Measurements from ENCODE around the gene SELENOW.

The SELENOW gene

DNA sequence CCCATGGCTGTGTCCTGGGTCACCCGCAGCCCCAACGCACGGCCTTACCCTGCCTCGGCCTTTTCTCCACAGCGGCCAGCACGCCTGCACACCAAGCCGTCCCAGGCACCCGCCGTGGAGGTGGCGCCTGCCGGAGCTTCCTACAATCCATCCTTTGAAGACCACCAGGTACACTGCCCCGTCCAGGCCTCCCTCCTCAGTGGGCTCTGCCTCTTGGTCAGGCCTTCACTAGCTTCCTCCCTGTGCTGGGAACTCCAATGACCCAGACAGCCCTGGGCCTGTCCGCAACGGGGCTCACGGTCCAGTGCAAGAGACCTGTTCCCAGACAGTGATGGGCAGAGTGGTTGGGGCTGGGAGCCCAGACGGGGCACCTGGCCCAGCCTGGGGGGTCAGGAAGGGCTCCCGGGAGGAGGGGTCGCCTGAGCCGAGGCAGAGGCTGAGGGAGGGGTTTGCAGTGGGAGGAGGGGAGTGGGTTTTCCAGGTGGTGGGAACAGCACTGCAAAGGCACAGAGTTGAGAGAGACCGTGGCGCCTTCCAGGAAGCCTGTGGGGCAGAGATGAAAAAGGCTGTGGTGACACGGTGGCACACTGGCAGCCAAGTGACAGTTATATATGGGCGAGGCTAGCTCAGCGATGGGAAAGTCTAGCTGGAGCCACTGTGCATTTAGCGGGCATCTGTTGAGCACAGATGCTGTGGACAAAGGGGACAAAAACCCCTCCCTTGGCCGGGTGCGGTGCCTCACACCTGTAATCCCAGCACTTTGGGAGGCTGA lies 25.9 kb upstream of the SELENOW start:
- TF ChIP-seq, protein P1, sequence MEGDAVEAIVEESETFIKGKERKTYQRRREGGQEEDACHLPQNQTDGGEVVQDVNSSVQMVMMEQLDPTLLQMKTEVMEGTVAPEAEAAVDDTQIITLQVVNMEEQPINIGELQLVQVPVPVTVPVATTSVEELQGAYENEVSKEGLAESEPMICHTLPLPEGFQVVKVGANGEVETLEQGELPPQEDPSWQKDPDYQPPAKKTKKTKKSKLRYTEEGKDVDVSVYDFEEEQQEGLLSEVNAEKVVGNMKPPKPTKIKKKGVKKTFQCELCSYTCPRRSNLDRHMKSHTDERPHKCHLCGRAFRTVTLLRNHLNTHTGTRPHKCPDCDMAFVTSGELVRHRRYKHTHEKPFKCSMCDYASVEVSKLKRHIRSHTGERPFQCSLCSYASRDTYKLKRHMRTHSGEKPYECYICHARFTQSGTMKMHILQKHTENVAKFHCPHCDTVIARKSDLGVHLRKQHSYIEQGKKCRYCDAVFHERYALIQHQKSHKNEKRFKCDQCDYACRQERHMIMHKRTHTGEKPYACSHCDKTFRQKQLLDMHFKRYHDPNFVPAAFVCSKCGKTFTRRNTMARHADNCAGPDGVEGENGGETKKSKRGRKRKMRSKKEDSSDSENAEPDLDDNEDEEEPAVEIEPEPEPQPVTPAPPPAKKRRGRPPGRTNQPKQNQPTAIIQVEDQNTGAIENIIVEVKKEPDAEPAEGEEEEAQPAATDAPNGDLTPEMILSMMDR (conservative IDR thresholded peaks at IDR 0.05; ENCODE audit: low read length), result no peak
- DNase-seq (ENCODE audit: low read depth), result no peak
- H3K4me3 ChIP-seq (ENCODE audit: low read length), result no peak overlapping the region

DNA sequence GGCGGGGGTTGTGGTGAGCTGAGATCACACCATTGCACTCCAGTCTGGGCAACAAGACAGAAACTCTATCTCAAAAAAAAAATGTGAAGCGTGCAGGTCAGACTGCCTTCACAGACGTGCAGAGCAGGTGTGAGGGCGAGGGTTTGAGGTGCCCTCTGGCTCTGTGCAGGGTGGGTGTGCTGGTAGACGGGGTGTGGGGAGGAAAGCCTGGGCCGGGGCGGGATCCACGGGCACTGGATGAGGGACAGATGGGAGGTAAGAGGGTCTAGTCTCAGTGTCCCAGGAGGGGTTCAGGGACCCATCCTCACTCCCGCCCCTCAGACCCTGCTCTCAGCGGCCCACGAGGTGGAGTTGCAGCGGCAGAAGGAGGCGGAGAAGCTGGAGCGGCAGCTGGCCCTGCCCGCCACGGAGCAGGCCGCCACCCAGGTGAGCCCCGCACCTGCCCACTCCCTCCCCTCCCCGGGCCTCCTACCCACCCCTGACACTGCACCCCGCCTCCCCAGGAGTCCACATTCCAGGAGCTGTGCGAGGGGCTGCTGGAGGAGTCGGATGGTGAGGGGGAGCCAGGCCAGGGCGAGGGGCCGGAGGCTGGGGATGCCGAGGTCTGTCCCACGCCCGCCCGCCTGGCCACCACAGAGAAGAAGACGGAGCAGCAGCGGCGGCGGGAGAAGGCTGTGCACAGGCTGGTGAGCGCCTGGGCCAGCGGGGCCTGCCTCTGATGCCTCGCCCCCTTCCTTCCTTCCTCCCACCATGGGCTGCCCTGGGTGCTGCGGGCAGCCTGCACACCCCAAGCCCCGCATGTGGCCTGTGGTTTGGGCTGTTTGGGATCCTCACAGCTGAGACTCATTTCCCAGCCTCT lies 24.1 kb upstream of the SELENOW start:
- TF ChIP-seq, protein P1 (conservative IDR thresholded peaks at IDR 0.05; ENCODE audit: low read length), result no peak
- H3K4me3 ChIP-seq (ENCODE audit: low read length), result no peak overlapping the region
- no peak for DNase-seq (ENCODE audit: low read depth)

DNA sequence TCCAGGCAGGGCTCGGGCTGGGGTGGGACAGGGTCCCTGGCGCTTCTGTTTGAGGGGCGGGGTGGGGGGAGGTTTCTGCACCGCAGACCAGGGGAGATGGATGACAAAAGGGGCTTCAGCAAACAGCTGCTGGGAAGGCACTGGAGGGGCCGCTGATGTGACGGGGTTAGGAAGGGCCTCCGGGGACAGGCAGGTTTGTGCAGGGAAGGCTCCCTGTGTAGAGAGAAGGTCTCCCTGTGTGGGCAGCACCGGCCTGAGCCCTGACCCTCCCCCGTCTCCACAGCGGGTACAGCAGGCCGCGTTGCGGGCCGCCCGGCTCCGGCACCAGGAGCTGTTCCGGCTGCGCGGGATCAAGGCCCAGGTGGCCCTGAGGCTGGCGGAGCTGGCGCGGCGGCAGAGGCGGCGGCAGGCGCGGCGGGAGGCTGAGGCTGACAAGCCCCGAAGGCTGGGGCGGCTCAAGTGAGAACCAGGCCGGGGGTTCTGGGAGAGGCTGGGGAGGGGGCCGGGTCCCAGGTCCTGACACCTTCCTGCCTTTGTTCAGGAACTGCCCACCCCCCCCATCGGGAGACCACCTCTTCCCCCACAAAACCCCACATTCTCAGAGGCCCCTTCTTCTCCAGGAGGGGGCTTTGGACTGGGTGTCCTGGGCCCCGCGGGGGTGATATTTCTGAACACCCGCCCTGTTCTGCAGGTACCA lies 23.3 kb upstream of the SELENOW start:
- no peak for DNase-seq (ENCODE audit: low read depth)
- no peak overlapping the region for H3K4me3 ChIP-seq (ENCODE audit: low read length)
- TF ChIP-seq, protein P1 (conservative IDR thresholded peaks at IDR 0.05; ENCODE audit: low read length), result no peak

DNA sequence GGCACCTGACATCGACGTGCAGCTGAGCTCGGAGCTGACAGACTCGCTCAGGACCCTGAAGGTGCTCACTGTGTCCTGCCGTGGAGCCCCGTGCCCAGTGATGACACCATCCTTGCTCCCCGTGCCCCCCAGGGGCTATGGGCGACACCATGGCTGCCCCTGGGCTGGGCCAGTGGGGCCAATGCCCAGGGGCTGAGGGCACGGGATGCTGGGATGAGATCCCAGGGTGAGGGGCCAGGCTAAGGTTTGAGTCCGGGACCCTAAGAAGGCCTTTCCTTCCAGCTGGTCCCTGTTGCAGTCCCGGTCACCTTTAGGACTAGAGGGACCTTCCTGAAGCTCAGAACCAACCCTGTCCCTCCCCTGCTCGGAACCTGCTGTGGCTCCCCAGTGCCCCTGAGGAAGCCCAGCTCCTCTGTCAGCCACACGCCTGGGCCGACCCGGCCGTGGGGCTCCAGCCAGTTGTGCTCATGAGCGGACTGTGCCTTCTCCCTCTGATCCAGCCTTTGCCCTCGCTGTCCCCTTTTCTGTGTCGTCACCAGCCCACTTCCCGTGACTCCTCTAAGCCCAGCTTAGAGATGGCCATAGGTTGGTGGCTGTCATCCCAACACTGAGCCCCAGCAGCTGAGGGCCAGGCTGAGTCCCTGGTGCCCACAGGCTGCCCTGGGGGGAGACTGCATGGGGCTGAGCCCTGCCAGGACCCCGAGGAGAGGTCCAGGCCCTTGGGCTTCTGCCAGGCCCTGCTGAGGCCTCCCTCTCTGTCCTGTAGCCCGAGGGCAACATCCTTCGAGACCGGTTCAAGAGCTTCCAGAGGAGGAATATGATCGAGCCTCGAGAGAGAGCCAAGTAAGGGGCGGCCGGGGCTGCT lies 22.5 kb upstream of the SELENOW start:
- DNase-seq (ENCODE audit: low read depth), result no peak
- H3K4me3 ChIP-seq (ENCODE audit: low read length), result no peak overlapping the region
- TF ChIP-seq, protein P1 (conservative IDR thresholded peaks at IDR 0.05; ENCODE audit: low read length), result no peak

DNA sequence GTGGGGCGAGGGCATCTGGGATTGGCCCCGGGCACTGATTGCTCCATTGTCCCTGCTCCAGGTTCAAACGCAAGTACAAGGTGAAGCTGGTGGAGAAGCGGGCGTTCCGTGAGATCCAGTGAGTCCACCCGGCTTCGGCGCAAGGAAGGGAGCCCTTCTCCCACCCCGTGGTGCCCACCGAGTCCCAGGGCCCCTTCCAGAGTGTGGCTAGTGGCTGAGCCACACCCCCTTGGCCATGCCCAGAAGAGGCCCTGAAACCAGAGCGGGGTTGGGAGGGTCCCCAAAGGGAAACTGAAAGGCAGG lies 21.9 kb upstream of the SELENOW start:
- TF ChIP-seq, protein P1 (conservative IDR thresholded peaks at IDR 0.05; ENCODE audit: low read length), result no peak
- H3K4me3 ChIP-seq (ENCODE audit: low read length), result no peak overlapping the region
- DNase-seq (ENCODE audit: low read depth), result no peak

DNA sequence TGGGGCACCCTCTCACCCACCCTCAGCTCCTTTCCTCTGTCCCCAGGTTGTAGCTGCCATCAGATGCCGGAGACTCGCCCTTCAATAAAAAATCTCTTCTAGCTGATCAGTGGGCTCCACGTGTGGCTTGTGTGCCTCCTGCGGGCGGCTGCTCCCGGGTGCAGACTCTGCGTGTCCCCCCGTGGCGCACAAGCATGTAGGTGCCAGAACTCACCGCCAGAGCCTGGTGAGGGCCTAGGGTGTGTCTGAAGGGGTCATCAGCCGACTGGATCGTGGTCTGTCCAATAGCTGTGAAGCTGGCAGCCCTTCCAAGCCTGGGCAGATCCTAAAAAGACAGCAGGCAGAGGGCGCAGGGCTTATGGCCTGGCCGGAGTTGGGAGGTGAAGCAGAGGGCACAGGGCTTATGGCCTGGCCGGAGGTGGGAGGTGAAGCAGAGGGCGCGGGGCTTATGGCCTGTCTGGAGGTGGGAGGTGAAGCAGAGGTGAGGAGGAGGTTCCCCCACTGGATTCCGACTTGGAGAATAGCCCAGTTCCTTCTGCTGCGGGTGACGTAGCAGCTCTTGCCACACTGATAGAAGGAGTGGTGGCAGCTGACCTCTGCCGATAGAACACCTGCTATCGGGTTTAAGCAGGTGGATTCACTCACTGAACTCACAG lies 21.4 kb upstream of the SELENOW start:
- TF ChIP-seq, protein P1 (conservative IDR thresholded peaks at IDR 0.05; ENCODE audit: low read length), result no peak

More for the DNA sequence above, 21.4 kb upstream of the SELENOW start:
- H3K4me3 ChIP-seq (ENCODE audit: low read length), result no peak overlapping the region
- no peak for DNase-seq (ENCODE audit: low read depth)

Data from AG10803 (cell line).